ENCODE results near the gene FGF19. TPM values are rescaled to one million over a fixed set of nuclear protein-coding genes. Genes with fewer than 3 reads are reported as not detected.

FGF19 gene
- total RNA-seq, 2 donors from 2014 or later = not detected

DNA sequence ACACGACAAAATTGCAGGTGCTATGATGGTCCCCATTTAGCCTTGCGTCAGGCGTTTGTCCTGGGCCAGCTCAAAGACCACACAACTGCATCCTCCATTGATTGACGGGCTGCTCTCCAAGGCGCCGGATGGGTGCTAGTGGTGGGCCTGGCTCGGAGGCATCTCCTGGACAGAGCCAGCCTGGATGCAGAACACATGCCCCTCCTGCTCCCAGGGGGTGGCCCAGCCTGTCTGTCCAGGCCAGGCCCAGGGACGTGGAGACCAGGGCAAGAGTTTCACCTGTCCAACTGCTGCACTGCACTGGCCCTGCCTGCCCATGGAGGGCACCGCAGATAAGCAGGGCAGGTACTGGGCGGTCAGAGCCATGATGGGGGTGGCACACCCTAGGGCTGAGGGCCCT is 23.4 kb upstream of the FGF19 start:
- Histone ChIP-seq H3K4me3 (no peak overlapping the region), H3K27ac (no peak overlapping the region), H3K9me3 (no peaks in the 10 kb centered on the region), H3K36me3 (no peaks in the 10 kb centered on the region), H3K4me1 (ENCODE audit: control insufficient read depth in 1 of 2, low read depth in 2 of 2) (no peaks in the 10 kb centered on the region), H3K27me3 (replicated peaks; ENCODE audit: insufficient read depth) (no peaks in the 10 kb centered on the region)
- ATAC-seq (ENCODE audit: insufficient number of reproducible peaks, low FRiP score, low read depth) = no peak
- no peak for DNase-seq (ENCODE audit: low spot score)
- TF ChIP-seq, protein P1, sequence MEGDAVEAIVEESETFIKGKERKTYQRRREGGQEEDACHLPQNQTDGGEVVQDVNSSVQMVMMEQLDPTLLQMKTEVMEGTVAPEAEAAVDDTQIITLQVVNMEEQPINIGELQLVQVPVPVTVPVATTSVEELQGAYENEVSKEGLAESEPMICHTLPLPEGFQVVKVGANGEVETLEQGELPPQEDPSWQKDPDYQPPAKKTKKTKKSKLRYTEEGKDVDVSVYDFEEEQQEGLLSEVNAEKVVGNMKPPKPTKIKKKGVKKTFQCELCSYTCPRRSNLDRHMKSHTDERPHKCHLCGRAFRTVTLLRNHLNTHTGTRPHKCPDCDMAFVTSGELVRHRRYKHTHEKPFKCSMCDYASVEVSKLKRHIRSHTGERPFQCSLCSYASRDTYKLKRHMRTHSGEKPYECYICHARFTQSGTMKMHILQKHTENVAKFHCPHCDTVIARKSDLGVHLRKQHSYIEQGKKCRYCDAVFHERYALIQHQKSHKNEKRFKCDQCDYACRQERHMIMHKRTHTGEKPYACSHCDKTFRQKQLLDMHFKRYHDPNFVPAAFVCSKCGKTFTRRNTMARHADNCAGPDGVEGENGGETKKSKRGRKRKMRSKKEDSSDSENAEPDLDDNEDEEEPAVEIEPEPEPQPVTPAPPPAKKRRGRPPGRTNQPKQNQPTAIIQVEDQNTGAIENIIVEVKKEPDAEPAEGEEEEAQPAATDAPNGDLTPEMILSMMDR (IDR thresholded peaks at IDR 0.05) = no peak

DNA sequence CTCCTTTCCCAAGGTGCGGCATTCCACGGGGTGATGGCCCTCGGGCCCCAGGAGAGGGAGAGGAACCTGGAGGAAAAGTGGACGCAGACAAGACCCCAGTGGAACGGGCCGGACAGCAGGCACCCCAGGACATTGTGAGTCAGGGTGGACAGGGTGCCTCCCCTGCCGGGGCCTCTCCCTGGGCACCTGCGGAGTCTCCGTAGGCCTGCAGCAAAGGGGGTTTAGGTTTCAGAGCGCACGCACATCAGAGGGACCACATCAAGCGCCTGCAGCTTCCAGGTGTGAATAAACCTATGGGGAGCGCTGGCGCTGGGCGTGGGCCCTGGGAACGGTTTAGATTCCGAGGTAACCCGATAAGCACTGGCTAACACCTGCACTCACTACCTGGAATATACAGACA is 22.7 kb upstream of the FGF19 start:
- H3K36me3 ChIP-seq = no peaks in the 10 kb centered on the region
- TF ChIP-seq, protein P1 (IDR thresholded peaks at IDR 0.05) = no peak
- ATAC-seq (ENCODE audit: insufficient number of reproducible peaks, low FRiP score, low read depth) (no peak), DNase-seq (ENCODE audit: low spot score) (no peak)
- no peak overlapping the region for H3K4me3 ChIP-seq
- no peaks in the 10 kb centered on the region for H3K4me1 ChIP-seq (ENCODE audit: control insufficient read depth in 1 of 2, low read depth in 2 of 2)
- no peaks in the 10 kb centered on the region for H3K27me3 ChIP-seq (replicated peaks; ENCODE audit: insufficient read depth)
- no peak overlapping the region for H3K27ac ChIP-seq
- no peaks in the 10 kb centered on the region for H3K9me3 ChIP-seq

DNA sequence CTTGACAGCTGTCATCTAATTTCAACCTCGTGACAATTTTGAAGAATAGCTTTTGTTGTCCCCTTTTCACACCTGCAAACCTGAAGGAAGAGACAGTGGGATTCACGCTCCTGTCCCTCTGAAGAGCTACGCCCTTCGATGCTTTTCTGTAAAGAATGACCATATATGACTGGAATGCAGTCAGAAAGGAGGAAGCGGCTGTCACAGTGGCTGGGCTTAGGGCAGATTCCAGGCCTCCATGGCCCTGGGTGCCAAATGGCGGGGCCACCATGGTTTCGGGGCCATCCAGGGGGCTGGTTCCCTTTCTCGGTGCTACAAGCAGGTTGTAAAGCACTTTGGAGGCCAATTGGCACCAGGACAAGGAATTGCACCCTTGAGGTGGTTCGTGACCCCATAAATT is 22.2 kb upstream of the FGF19 start:
- H3K27ac ChIP-seq = no peak overlapping the region
- DNase-seq (ENCODE audit: low spot score) (no peak), ATAC-seq (ENCODE audit: insufficient number of reproducible peaks, low FRiP score, low read depth) (no peak)
- no peaks in the 10 kb centered on the region for H3K36me3 ChIP-seq
- TF ChIP-seq, protein P1 (IDR thresholded peaks at IDR 0.05) = no peak
- no peaks in the 10 kb centered on the region for H3K4me1 ChIP-seq (ENCODE audit: control insufficient read depth in 1 of 2, low read depth in 2 of 2)
- no peaks in the 10 kb centered on the region for H3K27me3 ChIP-seq (replicated peaks; ENCODE audit: insufficient read depth)
- no peak overlapping the region for H3K4me3 ChIP-seq
- H3K9me3 ChIP-seq = no peaks in the 10 kb centered on the region

DNA sequence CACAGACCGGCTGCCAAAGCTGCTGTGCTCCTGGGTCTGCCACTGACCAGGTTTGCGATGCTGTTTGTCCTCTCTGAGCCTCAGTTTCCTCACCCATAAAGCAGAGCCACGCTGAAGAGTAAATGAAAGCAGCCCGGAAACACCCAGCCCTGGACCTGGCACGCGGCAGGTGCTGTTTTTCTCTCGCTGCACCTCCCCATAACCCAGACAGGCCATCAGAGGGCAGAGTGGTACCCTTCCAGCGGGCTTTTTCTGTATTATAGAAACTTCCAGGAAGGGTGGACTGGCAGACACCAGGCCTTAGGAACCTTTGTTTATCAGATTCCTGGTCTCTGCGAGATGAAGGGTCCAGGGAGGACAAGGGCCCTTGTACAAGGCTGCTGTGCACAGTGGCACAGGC is 17.9 kb upstream of the FGF19 start:
- no peaks in the 10 kb centered on the region for H3K9me3 ChIP-seq
- TF ChIP-seq, protein P1 (IDR thresholded peaks at IDR 0.05) = no peak
- H3K4me3 ChIP-seq = no peak overlapping the region
- no peaks in the 10 kb centered on the region for H3K4me1 ChIP-seq (ENCODE audit: control insufficient read depth in 1 of 2, low read depth in 2 of 2)
- DNase-seq (ENCODE audit: low spot score) (no peak), ATAC-seq (ENCODE audit: insufficient number of reproducible peaks, low FRiP score, low read depth) (no peak)
- H3K36me3 ChIP-seq = no peaks in the 10 kb centered on the region
- no peak overlapping the region for H3K27ac ChIP-seq
- peaks cover 3% of the 10 kb centered on the region for H3K27me3 ChIP-seq (replicated peaks; ENCODE audit: insufficient read depth)

DNA sequence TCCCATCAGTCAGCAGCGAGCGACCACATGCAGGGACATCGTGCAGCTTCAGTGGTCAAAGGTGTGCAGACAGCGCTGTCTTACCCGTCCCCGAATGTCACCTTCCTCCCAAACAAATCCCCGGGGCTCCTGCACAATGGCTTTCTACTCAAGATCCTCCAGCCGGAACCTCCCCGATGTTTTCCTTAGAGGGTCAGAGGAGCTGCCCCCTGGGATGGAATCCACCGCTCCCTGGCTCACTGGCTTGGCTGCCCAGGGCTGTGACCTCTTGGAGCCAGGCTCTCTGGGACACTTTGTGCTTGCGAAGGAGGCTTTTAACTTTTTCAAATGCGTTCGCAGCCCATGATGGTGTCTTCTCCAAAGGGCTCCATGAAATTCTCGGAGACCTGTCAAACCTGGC is 17.3 kb upstream of the FGF19 start:
- Histone ChIP-seq H3K27ac (no peak overlapping the region), H3K9me3 (no peaks in the 10 kb centered on the region), H3K4me3 (no peak overlapping the region), H3K36me3 (no peaks in the 10 kb centered on the region), H3K27me3 (replicated peaks; ENCODE audit: insufficient read depth) (peaks cover 3% of the 10 kb centered on the region), H3K4me1 (ENCODE audit: control insufficient read depth in 1 of 2, low read depth in 2 of 2) (no peaks in the 10 kb centered on the region)
- DNase-seq (ENCODE audit: low spot score) (no peak), ATAC-seq (ENCODE audit: insufficient number of reproducible peaks, low FRiP score, low read depth) (no peak)
- TF ChIP-seq, protein P1 (IDR thresholded peaks at IDR 0.05) = no peak
